Measurements from ENCODE around the gene DNM3. TPM values are rescaled to one million over a fixed set of nuclear protein-coding genes. Genes with fewer than 3 reads are reported as not detected.

DNM3 gene
- total RNA-seq, 1 donor from 2014 or later: 1.8 TPM

- DNase-seq (ENCODE audit: low read depth): no peak
- H3K4me3 ChIP-seq (ENCODE audit: low read depth, low read length): no peak overlapping the region
- no peak for TF ChIP-seq CTCF (conservative IDR thresholded peaks at IDR 0.05; ENCODE audit: low read depth, low read length)
These were observed 244.8 kb downstream of the DNM3 start for GRCh38 chr1:172086137-172086536.

GRCh38 chr1:172088256-172088655 lies 247.0 kb downstream of the DNM3 start:
- TF ChIP-seq CTCF (conservative IDR thresholded peaks at IDR 0.05; ENCODE audit: low read depth, low read length): no peak
- no peak overlapping the region for H3K4me3 ChIP-seq (ENCODE audit: low read depth, low read length)
- DNase-seq (ENCODE audit: low read depth): no peak

GRCh38 chr1:172089768-172090510 lies 248.6 kb downstream of the DNM3 start:
- H3K4me3 ChIP-seq (ENCODE audit: low read depth, low read length): no peak overlapping the region
- TF ChIP-seq CTCF (conservative IDR thresholded peaks at IDR 0.05; ENCODE audit: low read depth, low read length): peak; percentile 100
- peak; percentile 19 for DNase-seq (ENCODE audit: low read depth)

GRCh38 chr1:172090511-172090817 lies 249.2 kb downstream of the DNM3 start:
- TF ChIP-seq CTCF (conservative IDR thresholded peaks at IDR 0.05; ENCODE audit: low read depth, low read length): no peak

GRCh38 chr1:172095846-172096245 lies 254.5 kb downstream of the DNM3 start:
- H3K4me3 ChIP-seq (ENCODE audit: low read depth, low read length): no peak overlapping the region
- TF ChIP-seq CTCF (conservative IDR thresholded peaks at IDR 0.05; ENCODE audit: low read depth, low read length): no peak
- DNase-seq (ENCODE audit: low read depth): no peak

More at GRCh38 chr1:172090511-172090817, 249.2 kb downstream of the DNM3 start:
- DNase-seq (ENCODE audit: low read depth): no peak
- H3K4me3 ChIP-seq (ENCODE audit: low read depth, low read length): no peak overlapping the region

GRCh38 chr1:172105230-172105629 lies 263.9 kb downstream of the DNM3 start:
- no peak for TF ChIP-seq CTCF (conservative IDR thresholded peaks at IDR 0.05; ENCODE audit: low read depth, low read length)
- H3K4me3 ChIP-seq (ENCODE audit: low read depth, low read length): no peak overlapping the region
- no peak for DNase-seq (ENCODE audit: low read depth)

- no peak overlapping the region for H3K4me3 ChIP-seq (ENCODE audit: low read depth, low read length)
- DNase-seq (ENCODE audit: low read depth): no peak
- TF ChIP-seq CTCF (conservative IDR thresholded peaks at IDR 0.05; ENCODE audit: low read depth, low read length): no peak
These were observed 266.1 kb downstream of the DNM3 start for GRCh38 chr1:172107316-172107975.

All from epithelial cell of proximal tubule (primary cell).